ELR (cell line): Measurements from ENCODE around the gene ZNG1B.
"Not testable (repeated sequence)": the region's sequence is repeated elsewhere in the genome, so short reads cannot be mapped to it uniquely, and the experiment has no call there.

Source experiments
- DNase-seq: peaks from one replicate; pipeline ENCODE4 v3.0.0-alpha.2; 2015; ENCODE audit warnings: low read depth

ZNG1B gene

DNA sequence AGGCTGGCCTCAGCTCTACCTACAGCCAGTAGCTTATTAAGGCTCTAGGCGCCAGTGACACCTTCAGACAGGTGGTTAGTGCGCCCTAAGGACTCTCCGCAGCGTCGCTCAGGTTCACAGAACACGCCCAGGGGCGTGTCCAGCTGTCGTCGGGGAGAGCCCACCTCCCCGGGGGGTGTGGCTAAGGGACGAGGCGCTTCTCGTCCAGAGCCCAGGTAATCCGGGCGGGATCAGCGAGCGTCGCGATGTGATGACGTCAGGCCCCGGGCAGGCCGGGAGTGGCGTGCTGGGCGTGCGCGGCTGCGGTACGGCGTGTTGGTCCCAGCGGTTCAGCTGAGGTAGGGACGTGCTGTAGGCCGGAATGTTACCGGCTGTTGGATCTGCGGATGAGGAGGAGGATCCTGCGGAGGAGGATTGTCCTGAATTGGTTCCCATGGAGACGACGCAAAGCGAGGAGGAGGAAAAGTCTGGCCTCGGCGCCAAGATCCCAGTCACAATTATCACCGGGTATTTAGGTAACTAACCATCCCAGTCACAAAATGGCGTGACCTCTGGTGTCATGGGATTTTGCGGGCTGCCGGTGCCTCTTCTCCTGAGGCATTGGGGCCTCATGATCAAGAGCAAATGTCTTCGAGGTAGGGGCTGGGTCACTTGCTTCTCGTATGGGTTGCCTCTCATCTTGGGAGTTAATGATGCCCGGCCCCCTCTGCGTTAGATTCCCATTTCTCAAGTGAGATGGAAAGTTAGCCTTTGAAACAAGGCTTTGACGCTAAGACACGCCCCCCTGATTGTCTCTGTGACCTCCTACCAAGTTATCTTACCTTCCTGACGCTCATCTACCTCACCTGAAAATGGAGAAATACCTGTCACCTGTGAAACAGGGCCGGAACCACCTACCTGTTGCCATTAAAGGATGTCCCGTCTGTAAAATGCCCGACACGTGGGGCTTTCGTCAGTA lies at the start of gene ZNG1B:
ZNG1B (plus strand) TSS at position 184 of the 958 bp plus-strand sequence; CDS start at position 362, 178 bp downstream.
- peak; percentile 13 for DNase-seq

DNA sequence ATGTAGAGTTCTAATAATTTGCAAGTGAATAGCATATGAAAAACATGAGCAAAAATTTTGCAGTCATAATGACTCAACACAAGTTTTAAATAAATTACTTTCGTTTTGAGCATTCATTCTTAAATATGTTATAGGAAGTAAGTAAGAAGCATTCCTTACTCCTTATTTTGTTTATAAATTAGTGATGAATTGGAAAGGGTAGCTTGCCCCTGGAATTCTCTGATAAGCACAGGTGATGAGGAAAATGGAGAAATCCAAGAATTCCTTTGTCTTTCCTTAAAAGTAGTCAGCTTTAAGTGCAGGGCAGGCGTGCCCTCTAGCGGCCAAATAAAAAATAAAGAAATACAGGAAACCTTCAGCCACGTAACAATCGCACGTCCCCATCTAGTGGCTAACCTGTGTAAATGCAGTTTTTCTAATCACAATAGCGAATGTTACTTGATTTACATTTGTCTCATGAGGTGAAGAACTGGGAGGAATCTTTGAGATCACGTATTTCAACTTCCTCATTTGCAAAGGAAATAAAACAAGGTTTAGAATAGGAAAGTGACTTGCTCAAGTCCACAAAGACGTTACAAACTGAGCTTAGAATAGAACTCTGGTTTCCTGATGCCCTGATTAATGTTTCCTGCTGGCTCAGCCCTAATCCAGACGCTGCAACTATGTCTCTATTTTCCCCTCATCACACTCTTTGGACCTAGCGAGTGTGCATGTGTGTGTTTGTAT lies 47.2 kb upstream of the ZNG1B start:
- peak; percentile 75 for DNase-seq

DNA sequence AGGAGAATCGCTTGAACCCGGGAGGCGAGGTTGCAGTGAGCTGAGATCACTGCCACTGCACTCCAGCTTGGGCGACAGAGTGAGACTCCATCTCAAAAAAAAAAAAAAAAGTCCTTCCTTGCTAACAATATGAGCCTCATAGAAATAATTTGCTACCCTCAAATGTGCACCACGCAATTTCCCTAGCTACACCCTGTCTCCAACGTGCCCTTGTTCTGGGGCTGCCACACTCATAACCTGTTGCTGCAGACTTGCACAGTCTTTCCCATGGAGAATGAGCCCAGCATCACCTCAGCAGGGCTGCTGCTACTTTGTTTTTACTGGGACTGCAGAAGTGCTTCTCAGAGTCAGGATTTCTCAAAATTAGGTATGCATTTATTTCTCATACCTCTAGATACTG lies 46.4 kb upstream of the ZNG1B start:
- no peak for DNase-seq

DNA sequence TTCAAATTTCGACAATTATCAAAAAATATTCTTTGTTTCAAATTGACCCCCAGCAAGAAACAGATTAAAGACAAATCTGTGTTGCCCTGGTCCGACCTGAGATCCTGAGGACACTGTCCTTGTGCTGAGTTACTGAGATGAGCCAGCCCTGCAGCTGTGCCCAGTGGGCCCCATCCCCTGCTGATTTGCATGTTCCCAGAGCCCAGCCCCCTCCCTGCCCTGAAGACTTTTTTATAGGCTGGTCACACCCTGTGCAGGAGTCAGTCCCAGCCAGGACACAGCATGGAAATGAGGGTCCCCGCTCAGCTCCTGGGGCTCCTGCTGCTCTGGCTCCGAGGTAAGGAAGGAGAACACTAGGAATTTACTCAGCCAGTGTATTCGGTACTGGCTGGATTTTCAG lies 31.4 kb upstream of the ZNG1B start:
- no peak for DNase-seq

DNA sequence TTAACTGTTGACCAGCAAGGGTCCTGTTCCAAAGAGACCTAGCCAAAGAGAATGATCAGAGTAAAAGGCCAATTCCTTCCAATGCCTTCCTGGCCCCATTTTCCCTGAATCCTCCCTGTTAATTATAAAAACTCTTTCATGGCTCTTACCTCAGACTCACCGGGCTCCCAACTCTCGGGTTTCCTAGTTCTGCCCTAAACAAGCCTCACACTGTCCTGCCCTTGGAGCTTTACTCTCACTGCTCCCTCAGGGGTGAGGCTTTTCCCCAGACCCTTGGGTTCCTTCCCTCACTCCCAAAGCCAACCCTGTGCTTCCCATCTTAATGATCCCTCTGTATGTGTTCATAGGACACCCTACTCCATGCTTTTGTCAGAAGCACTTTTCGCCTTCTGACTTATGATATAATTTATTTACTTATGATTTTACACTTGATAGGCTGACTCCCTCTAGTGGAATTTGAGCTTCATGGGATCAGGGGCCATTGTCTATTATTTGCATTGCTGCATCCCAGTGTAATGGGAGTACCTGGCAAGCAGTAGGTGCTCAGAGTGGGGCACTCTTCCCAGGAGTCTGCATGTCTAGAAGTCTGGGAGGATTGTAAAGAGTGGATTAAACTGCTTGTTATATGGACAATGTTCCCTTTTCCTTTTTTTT lies 29.9 kb upstream of the ZNG1B start:
- DNase-seq, result peak; percentile 57

DNA sequence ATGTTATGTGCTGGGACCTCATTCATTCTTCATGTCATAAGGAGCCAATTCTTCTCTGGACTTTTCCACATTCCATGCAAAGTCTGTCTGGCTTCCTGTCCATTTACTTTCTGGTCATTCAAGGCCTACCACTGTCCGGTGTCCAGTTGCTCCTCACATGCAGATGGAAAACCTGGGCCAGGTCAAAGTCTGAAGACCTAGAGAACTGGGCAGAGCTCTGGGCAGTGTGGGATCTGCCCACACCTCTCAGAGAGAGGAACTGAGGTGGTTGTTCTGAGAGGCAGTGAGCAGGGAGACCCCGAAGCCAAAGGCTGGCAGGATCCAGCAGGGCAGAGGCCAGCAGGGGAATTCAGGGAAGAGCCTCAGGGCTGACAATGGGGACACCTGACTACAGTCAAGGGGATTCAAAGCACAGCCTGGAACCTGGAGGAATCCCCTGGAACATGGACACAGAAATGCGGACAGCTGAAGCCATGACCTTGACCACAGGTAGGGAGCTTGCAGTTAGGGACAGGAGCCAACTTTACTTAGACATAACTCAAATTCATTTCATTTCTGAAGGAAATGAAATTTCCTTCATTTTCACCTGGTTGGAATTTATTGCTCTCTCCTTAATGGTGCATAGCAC lies 25.7 kb upstream of the ZNG1B start:
- DNase-seq, result not testable (repeated sequence)

DNA sequence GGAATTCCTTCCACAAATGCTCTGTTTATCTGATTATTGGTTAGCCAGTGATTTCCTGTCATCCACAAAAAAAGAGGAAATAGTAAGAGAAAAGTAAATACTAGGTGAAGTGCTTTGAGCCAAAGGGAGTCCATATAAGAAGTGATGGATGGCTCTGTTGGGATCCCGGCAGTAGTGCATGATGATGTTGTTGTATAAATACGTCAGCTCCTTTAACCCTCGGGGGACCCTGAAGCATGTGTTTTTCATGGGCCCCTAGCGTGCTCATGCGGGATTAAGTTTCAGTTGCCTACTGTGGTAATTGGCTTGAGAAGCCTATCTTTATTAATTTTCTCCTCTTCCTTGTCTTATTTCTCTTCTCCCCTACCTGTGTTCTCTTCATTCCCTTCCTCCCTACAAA lies 24.7 kb upstream of the ZNG1B start:
- DNase-seq, result not testable (repeated sequence)

DNA sequence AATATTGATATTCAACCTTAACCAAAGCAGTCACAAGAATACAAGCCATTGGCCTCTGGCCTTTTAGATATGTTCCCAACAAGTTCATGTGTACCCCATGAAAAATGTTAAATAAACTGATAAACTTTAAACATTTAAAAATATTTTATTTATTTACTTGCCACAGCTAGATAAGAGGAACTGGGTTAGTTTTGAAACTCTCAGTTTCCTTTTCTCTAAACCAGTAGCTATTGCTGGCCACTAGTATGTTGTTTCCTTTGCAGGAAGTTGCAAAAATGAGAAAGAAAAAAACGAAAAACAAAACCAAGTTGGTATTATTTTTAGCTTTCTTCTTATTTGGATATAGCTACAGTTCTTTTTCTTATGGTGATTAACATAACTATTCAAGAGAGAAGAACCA lies 5.7 kb upstream of the ZNG1B start:
- not testable (repeated sequence) for DNase-seq

DNA sequence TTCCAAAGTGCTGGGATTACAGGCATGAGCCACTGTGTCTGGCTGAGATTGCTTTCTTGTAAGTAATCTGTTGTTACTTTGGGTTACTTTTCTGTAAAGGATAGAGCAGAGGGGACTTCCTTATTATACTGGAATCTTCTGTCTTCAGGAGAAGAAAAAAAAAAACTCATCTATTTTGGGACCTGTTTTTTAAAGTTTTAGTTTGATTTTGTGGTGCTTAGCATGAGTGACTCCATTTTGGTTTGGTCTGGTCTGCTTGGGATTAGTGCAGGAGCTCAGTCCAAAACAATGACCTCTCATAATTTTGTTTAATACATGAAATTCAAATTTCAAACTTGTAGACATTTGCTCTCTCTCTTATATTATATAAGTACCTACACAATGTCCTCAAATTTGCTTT lies 4.0 kb upstream of the ZNG1B start:
- not testable (repeated sequence) for DNase-seq

DNA sequence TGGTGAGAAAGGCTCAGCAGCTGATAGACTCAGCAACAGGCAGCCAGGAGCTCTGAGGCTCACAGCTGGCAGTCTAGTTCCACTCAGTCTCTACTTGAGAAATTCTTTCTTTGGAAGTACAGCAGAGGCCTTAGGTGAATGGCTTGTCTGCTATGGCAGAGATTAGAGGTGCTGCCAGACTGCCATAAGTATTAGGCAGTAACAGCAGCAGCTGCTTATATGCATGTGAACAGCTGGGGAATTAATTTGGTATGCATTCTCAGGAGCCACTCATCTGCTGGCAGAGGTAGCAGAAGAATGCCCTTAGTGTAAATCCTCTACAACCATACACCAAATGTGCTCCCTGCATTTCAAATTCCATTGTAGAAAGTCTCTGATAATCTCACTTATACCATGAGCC lies 28.3 kb downstream of the ZNG1B start:
- DNase-seq, result not testable (repeated sequence)

DNA sequence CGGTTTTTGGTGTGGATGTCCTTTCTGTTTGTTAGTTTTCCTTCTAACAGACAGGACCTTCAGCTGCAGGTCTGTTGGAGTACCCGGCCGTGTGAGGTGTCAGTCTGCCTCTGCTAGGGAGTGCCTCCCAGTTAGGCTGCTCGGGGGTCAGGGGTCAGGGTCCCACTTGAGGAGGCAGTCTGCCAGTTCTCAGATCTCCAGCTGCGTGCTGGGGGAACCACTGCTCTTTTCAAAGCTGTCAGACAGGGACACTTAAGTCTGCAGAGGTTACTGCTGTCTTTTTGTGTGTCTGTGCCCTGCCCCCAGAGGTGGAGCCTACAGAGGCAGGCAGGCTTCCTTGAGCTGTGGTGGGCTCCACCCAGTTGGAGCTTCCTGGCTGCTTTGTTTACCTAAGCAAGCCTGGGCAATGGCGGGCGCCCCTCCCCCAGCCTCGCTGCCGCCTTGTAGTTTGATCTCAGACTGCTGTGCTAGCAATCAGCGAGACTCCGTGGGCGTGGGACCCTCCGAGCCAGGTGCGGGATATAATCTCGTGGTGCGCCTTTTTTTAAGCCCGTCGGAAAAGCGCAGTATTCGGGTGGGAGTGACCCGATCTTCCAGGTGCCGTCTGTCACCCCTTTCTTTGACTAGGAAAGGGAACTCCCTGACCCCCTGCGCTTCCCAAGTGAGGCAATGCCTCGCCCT lies 39.3 kb downstream of the ZNG1B start:
- not testable (repeated sequence) for DNase-seq

DNA sequence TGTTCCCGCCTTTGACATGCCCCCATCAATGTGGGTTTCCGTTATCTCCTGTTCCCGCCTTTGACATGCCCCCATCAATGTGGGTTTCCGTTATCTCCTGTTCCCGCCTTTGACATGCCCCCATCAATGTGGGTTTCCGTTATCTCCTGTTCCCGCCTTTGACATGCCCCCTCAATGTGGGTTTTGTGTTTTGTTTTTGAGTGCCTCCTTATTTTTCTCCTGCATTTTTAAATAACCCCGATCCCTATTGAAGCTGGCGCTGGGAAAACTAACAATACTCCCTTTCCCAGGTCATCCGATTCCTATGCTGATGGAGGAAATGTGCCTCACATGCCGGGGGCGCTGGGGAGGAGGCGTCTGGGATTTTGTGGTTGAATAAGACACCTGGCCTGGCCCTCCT lies 59.0 kb downstream of the ZNG1B start:
- DNase-seq, result not testable (repeated sequence)

DNA sequence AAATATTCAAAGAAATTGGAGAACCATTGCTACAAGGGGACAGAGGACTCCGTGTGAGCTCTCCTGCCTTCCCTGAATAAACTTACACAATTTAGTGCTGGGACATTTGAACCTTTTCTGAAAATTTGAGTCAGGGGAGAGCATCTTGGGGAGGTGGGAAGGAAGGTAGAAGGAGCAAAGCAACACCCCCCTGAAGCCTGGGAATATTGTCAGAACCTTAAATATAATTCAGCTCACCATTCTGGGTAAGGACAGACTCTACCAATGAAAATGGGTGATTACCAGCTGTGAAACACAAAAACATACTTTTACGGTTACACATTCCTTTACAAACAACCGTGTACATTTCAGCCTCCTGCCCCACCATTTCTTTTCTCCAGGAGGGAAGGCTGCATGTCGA lies 60.9 kb downstream of the ZNG1B start, which contains the start of gene FOXD4L1:
FOXD4L1 (plus strand) TSS at position 301 of the 400 bp plus-strand sequence. CDS start 592 bp downstream, outside the sequence.
- not testable (repeated sequence) for DNase-seq

DNA sequence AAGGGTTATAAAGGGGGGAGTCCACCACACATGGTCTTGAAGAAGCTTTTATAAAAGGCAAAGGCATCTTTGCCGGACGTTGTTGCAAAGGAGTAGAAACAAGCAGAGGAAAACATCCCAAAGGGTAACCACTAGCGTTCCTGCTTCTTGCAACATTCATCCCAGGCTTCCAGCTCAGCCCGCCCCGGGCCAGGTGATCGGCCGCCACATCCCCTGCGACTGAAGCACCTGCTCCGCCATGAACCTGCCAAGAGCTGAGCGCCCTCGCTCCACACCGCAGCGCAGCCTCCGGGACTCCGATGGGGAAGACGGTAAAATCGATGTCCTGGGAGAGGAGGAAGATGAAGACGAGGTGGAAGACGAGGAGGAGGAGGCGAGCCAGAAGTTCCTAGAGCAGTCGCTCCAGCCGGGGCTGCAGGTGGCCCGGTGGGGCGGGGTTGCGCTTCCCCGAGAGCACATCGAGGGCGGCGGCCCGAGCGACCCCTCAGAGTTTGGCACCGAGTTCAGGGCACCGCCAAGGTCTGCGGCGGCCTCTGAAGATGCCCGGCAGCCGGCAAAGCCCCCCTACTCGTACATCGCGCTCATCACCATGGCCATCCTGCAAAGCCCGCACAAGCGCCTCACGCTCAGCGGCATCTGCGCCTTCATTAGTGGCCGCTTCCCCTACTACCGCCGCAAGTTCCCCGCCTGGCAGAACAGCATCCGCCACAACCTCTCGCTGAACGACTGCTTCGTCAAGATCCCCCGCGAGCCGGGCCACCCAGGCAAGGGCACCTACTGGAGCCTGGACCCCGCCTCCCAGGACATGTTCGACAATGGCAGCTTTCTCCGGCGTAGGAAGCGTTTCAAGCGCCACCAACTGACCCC lies 61.8 kb downstream of the ZNG1B start:
- not testable (repeated sequence) for DNase-seq

DNA sequence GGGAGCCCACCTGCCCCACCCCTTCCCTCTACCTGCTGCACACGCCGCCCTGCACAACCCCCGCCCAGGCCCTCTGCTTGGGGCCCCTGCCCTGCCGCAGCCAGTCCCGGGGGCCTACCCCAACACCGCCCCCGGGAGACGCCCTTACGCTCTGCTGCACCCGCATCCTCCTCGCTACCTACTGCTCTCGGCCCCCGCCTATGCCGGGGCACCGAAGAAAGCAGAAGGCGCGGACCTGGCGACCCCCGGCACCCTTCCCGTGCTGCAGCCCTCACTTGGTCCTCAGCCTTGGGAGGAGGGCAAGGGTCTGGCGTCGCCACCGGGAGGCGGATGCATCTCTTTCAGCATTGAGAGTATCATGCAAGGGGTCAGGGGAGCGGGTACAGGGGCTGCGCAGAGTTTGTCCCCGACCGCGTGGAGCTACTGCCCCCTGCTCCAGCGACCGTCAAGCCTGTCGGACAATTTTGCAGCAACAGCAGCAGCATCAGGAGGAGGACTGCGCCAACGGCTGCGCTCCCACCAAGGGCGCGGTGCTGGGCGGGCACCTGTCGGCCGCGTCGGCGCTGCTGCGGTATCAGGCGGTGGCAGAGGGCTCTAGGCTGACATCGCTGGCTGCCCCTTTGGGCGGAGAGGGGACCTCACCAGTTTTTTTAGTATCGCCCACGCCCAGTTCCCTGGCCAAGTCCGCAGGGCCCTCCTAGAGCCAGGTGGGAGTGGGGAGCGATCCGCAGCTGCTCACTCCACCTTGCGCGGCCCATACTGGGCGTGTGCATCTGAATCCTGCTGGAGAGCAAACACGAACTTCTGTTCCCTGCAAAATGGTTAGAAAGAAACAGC lies 62.6 kb downstream of the ZNG1B start:
- not testable (repeated sequence) for DNase-seq

DNA sequence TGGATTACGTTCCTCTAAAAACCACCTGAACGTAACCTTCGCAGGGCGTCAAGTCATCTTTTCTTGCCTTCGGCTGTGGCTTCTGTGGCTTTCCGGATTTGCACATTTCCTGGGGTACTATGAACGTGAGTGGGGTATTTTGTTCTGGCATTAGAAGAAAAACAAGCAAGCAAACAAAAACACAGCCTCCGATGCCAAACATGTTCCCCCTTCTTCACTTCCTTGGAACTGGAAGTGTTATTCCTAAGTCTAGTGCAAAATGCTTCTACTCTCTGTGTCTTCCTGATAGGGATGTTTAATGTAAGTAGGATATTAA lies 63.2 kb downstream of the ZNG1B start:
- not testable (repeated sequence) for DNase-seq

DNA sequence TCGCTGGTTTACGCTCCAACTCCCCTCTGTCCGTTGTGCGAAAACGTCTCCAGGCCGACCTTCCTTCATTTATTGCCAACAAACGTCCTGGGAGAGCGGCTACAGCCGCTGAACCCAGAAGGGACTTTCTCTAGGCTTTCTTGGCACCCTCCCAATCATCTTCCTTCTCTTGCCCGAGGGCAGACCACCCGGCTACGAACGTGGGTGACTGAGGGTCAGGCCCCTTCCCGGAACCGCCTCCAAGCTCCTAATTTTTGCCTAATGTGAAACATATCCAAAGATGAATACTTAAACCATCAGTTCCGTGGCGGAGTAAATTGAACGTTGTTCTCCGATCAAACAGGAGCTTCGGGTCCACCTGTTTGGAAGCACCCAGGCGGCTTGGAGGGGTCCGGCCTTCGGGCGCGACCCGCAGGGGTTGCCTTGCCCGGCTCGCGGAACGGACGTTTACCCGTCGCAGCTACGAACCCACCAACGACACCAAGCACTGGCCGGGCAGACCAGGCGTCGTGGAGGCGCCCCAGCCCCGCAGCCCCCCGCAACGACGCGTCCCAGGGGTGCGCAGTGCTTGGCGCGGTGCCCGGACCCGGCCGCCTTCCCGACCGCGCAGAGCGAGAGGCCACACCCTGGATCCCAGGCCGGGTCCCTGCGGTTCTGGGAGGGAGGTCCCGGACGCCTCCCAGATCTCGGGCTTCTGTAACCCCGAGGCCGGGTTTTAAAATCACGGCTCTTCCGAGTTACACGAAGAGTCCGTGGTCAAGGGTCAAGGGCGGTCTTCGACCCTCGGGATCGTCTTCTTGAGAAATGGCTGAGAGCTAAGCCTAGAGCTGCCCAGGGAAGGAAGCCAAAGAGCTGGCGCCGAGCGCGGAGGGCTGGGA lies 65.0 kb downstream of the ZNG1B start:
- DNase-seq, result peak; percentile 11
